Peyer's patch (tissue), 4 donors: ENCODE measurements around the gene TWSG1.
"Not testable (repeated sequence)": the region's sequence is repeated elsewhere in the genome, so short reads cannot be mapped to it uniquely, and the experiment has no call there.

Source experiments
- CTCF ChIP-seq, 6 experiments: fragments of 450-650 bp in 4 of 6; fragments of 200-600 bp in 2 of 6; sonication (generic) in 1 of 6; IDR thresholded peaks; one replicate each; pipeline ENCODE4 v1.5.1; 2017 to 2019; ENCODE audit warnings: antibody characterized with exemption in 6 of 6, mild to moderate bottlenecking in 3 of 6, moderate library complexity in 1 of 6
- POLR2A ChIP-seq, 2 donors: fragments of 450-650 bp; IDR thresholded peaks; one replicate each; pipeline ENCODE4 v1.5.1; 2017; ENCODE audit warnings: antibody characterized with exemption in 2 of 2, mild to moderate bottlenecking in 2 of 2, moderate library complexity in 2 of 2

DNA sequence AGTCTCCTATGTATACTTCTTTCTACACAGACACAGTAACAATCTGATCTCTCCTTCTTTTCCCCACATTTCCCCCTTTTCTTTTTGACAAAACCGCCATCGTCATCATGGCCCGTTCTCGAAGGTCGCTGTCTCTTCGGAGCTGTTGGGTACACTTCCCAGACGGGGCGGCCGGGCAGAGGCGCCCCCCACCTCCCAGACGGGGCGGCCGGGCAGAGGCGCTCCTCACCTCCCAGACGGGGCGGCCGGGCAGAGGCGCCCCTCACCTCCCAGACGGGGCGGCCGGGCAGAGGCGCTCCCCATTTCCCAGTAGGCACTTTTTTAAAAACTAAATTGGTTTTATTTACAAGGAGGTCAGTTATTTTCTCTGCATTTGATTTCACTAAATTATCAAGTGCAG, 95.7 kb downstream of the TWSG1 start:
- not testable (repeated sequence) for TF ChIP-seq POLR2A, CTCF (IDR thresholded peaks at IDR 0.05)
